Measurements from ENCODE around the gene WDR74. TPM values are rescaled to one million over a fixed set of nuclear protein-coding genes. Genes with fewer than 3 reads are reported as not detected.

WDR74 gene
- total and polyA plus RNA-seq, 4 donors: 26.2 to 64.1 (median 42.0) TPM

DNA sequence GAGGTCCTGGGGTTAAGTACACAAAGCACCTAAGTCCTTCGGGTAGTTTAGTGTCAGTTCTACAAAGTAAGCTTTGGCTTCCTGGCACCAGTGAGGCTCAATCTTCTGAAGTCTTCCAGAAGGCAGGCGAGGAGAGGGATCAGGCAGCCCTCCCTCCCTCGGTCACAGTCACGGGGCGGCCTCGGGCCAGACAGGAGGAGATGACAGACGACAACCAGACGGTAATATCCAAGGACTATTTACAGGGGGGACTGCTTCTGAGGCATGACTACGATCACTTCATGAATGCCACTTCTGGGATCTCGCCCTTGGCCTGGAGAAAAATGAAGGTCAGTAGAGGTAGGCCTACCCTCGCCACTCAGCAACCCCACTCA lies 47.2 kb downstream of the WDR74 start:
- TF ChIP-seq, protein P1, sequence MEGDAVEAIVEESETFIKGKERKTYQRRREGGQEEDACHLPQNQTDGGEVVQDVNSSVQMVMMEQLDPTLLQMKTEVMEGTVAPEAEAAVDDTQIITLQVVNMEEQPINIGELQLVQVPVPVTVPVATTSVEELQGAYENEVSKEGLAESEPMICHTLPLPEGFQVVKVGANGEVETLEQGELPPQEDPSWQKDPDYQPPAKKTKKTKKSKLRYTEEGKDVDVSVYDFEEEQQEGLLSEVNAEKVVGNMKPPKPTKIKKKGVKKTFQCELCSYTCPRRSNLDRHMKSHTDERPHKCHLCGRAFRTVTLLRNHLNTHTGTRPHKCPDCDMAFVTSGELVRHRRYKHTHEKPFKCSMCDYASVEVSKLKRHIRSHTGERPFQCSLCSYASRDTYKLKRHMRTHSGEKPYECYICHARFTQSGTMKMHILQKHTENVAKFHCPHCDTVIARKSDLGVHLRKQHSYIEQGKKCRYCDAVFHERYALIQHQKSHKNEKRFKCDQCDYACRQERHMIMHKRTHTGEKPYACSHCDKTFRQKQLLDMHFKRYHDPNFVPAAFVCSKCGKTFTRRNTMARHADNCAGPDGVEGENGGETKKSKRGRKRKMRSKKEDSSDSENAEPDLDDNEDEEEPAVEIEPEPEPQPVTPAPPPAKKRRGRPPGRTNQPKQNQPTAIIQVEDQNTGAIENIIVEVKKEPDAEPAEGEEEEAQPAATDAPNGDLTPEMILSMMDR (IDR thresholded peaks at IDR 0.05; ENCODE audit: control extremely low read depth, extremely low read depth): no peak
- H3K36me3 ChIP-seq (ENCODE audit: control insufficient read depth in 4 of 4, insufficient read depth in 4 of 4, low read length in 4 of 4): peaks cover 23 to 41% (median 33%) of the 10 kb centered on the region in 4 donors
- no peaks in the 10 kb centered on the region for H3K27me3 ChIP-seq (ENCODE audit: control insufficient read depth in 3 of 3, insufficient read depth in 3 of 3, low read length in 2 of 3)
- H3K4me1 ChIP-seq (ENCODE audit: control insufficient read depth in 5 of 5, insufficient read depth in 5 of 5, low read length in 5 of 5): peaks cover 0 to 27% (median 8%) of the 10 kb centered on the region in 5 donors
- 28 to 29% methylated on average over 11 of the region's 11 CpGs for WGBS, 2 donors
- no peak overlapping the region for H3K4me3 ChIP-seq
- H3K9ac ChIP-seq (ENCODE audit: insufficient read depth in 1 of 2, low read length in 2 of 2): peak overlapping the region in 1 of 2 donors; percentile 73
- peak; percentile 82 to 89 (median 88) for DNase-seq
- no peak for ATAC-seq (ENCODE audit: insufficient read depth, low FRiP score)
- H3K9me3 ChIP-seq (ENCODE audit: control insufficient read depth in 4 of 4, insufficient read depth in 3 of 4, low read length in 3 of 4): no peaks in the 10 kb centered on the region
- peak overlapping the region; percentile 62 to 75 for H3K27ac ChIP-seq (ENCODE audit: low read depth in 1 of 2, low read length in 1 of 2)

DNA sequence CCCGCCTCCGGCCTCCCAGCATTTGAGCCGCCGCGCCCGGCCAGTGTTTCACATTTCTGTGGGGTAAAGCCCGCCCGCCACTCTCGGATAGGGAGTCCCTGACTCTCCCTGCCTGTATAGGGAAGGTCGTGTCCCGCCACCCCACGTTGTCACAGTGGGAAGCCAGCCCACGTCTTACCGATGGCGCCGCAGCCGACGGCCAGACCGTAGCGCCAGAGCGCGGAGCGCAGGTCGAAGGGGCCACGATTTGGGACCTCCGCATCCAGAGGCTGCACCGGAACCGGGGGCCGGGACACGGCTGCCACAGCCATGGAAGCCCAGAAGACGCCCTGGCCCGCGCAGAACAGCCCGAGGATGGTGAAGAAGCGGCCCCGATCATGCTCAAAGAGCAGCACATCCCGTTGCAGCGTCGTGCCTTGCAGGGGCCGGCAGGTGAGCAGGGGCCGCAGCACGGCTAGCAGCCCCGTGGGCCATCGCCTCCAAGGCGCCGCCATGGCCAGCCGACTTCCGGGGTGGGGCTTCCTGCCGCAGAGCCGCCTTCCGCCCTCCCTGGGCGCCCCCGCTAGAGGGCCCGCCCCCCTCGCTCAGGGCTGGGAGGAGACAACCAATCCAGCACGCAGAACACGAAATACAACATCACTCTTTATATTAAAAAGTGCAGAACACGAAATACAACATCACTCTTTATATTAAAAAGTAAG lies 47.7 kb downstream of the WDR74 start, which contains the start of gene TMEM223:
TSS of gene TMEM223 (minus strand) at position 506 of the 701 bp plus-strand sequence. CDS start at position 494, 12 bp downstream.
- H3K9me3 ChIP-seq (ENCODE audit: control insufficient read depth in 4 of 4, insufficient read depth in 3 of 4, low read length in 3 of 4): no peaks in the 10 kb centered on the region
- H3K27ac ChIP-seq (ENCODE audit: low read depth in 1 of 2, low read length in 1 of 2): peak within 1 kb of the TSS; percentile 75 to 82
- peaks cover 0 to 27% (median 8%) of the 10 kb centered on the region in 5 donors for H3K4me1 ChIP-seq (ENCODE audit: control insufficient read depth in 5 of 5, insufficient read depth in 5 of 5, low read length in 5 of 5)
- H3K27me3 ChIP-seq (ENCODE audit: control insufficient read depth in 3 of 3, insufficient read depth in 3 of 3, low read length in 2 of 3): no peaks in the 10 kb centered on the region
- peak; percentile 92 to 93 (median 92) for DNase-seq
- peak within 1 kb of the TSS; percentile 50 to 73 for H3K9ac ChIP-seq (ENCODE audit: insufficient read depth in 1 of 2, low read length in 2 of 2)
- H3K4me3 ChIP-seq: peak within 1 kb of the TSS; percentile 76
- WGBS, 2 donors: 0% methylated on average over 58 of the region's 58 CpGs
- peak; percentile 84 for ATAC-seq (ENCODE audit: insufficient read depth, low FRiP score)
- TF ChIP-seq, protein P1 (IDR thresholded peaks at IDR 0.05; ENCODE audit: control extremely low read depth, extremely low read depth): peak; percentile 11
- H3K36me3 ChIP-seq (ENCODE audit: control insufficient read depth in 4 of 4, insufficient read depth in 4 of 4, low read length in 4 of 4): peaks cover 19 to 38% (median 32%) of the 10 kb centered on the region in 4 donors

DNA sequence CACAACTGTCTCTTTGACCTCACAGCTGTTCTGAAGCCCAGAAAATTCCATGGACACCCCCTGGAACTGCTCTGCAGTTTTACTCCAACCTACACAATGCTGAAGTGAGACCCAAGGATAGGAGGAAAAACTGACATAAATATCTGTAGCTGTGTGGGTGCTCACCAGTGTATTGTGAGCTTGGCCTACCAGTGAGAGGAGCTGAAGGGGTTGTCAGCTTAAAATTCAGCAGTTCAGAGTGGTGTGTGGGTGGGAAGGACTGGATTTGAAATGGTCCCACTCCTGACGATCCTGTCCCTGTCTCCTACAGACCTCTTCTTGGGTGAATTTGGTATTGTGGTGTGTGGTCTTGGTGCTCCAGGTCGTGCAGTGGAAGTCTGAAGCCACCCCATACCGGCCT lies 49.8 kb downstream of the WDR74 start:
- DNase-seq (no peak), ATAC-seq (ENCODE audit: insufficient read depth, low FRiP score) (no peak)
- peaks cover 7 to 27% (median 25%) of the 10 kb centered on the region in 4 donors for H3K36me3 ChIP-seq (ENCODE audit: control insufficient read depth in 4 of 4, insufficient read depth in 4 of 4, low read length in 4 of 4)
- H3K9ac ChIP-seq (ENCODE audit: insufficient read depth in 1 of 2, low read length in 2 of 2): no peak overlapping the region
- WGBS, 2 donors: 63 to 80% methylated on average over 3 of the region's 3 CpGs
- no peaks in the 10 kb centered on the region for H3K9me3 ChIP-seq (ENCODE audit: control insufficient read depth in 4 of 4, insufficient read depth in 3 of 4, low read length in 3 of 4)
- H3K4me3 ChIP-seq: no peak overlapping the region
- peaks cover 3 to 27% (median 12%) of the 10 kb centered on the region in 5 donors for H3K4me1 ChIP-seq (ENCODE audit: control insufficient read depth in 5 of 5, insufficient read depth in 5 of 5, low read length in 5 of 5)
- TF ChIP-seq, protein P1 (IDR thresholded peaks at IDR 0.05; ENCODE audit: control extremely low read depth, extremely low read depth): no peak
- H3K27ac ChIP-seq (ENCODE audit: low read depth in 1 of 2, low read length in 1 of 2): no peak overlapping the region
- H3K27me3 ChIP-seq (ENCODE audit: control insufficient read depth in 3 of 3, insufficient read depth in 3 of 3, low read length in 2 of 3): no peaks in the 10 kb centered on the region

Data from lung (tissue), 12 donors.